Measurements from ENCODE around the gene INTS1. TPM values are rescaled to one million over a fixed set of nuclear protein-coding genes. Genes with fewer than 3 reads are reported as not detected.

The INTS1 gene
- total RNA-seq, 1 experiment from 2014 or later, result 122 TPM

DNA sequence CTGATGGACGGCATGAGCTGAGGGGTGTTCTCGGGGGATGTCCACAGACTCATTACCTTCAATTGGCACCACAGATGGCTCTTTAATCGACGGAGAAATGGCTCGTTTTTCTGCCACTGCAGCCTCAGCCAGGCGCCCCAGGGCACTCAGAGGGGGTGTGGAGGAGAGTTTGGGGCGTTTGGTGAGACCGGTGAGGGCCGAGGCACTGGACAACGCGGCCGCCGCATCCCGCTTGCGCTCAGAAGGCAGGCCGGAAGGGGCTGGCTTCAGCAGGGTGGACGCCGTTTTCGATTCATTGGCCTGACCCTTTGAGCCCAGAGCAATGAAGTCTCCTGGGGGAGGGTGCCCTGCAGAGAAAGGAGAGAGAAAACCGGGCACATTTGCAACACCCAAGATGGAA is 1.3 kb downstream of the INTS1 start:
- H3K27me3 ChIP-seq (replicated peaks; ENCODE audit: control insufficient read depth, insufficient read depth, low read length), result no peaks in the 10 kb centered on the region
- BruUV-seq (replicated peaks), result no TSS peak
- H3K4me1 ChIP-seq, result peaks cover 21% of the 10 kb centered on the region
- TF ChIP-seq, protein P1, sequence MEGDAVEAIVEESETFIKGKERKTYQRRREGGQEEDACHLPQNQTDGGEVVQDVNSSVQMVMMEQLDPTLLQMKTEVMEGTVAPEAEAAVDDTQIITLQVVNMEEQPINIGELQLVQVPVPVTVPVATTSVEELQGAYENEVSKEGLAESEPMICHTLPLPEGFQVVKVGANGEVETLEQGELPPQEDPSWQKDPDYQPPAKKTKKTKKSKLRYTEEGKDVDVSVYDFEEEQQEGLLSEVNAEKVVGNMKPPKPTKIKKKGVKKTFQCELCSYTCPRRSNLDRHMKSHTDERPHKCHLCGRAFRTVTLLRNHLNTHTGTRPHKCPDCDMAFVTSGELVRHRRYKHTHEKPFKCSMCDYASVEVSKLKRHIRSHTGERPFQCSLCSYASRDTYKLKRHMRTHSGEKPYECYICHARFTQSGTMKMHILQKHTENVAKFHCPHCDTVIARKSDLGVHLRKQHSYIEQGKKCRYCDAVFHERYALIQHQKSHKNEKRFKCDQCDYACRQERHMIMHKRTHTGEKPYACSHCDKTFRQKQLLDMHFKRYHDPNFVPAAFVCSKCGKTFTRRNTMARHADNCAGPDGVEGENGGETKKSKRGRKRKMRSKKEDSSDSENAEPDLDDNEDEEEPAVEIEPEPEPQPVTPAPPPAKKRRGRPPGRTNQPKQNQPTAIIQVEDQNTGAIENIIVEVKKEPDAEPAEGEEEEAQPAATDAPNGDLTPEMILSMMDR (IDR thresholded peaks at IDR 0.05; ENCODE audit: insufficient read depth in 1 of 2, low read depth in 1 of 2, low read length in 1 of 2, severe bottlenecking in 1 of 2, unreplicated experiment in 1 of 2), result no peak
- Mint-ChIP-seq H3K36me3 (ENCODE audit: insufficient read depth, unreplicated experiment) (peaks cover 52% of the 10 kb centered on the region), H3K4me3 (ENCODE audit: unreplicated experiment) (peak overlapping the region; percentile 88), H3K27ac (ENCODE audit: unreplicated experiment) (peak overlapping the region; percentile 91), H3K4me1 (ENCODE audit: low read depth, unreplicated experiment) (peaks cover 10% of the 10 kb centered on the region), H3K9me3 (ENCODE audit: unreplicated experiment) (no peaks in the 10 kb centered on the region), H3K27me3 (ENCODE audit: insufficient read depth, unreplicated experiment) (no peaks in the 10 kb centered on the region)
- peaks cover 5% of the 10 kb centered on the region for H3K36me3 ChIP-seq (ENCODE audit: control insufficient read depth, insufficient read depth, low read length)
- intact Hi-C loops (cut with micrococcal nuclease; ENCODE audit: unreplicated experiment), result no loop called here
- peak overlapping the region; percentile 100 for H3K4me3 ChIP-seq (ENCODE audit: low read depth, low read length)
- no peak for DNase-seq
- ChIA-PET CTCF (no interaction called here), POLR2A (no interaction called here)
- H3K9me3 ChIP-seq, result no peaks in the 10 kb centered on the region

DNA sequence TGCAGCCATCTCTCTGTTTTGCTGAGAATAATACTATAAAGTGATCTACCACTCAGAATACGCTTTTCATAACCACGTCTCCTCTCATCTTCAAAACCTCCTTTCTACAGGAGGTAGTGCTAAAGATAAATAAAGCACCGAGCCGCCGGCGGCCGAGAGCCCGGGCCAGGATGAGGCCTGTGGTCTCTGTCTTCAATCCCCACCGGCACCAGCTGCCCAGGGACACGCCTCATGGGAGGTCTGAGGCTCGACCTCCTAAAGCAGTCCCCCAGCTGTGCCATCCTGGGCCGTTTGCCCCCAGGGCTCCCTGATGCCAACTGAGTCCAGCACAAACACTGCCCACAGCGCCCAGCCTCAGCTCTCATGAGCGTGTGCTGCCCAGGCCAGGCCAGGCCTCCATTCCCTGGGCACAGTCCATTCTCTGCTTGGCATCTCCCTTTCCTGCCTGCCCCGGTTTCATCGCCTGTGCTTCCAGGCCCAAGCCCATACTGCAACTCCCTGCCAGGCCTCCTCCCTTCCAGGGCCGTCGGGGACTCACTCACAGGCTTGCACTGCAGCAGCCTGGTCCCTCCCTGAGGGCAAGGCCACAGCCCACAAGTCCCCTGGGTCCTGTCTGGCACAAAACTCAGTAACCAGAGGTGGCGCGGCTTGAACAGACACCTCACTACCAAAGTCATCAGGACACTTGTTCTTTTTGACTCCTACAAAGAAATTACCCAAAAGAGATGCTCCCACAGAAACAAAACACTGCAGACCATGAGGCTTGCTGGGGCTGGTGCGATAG is 2.5 kb downstream of the INTS1 start:
- H3K36me3 Mint-ChIP-seq (ENCODE audit: insufficient read depth, unreplicated experiment), result peaks cover 53% of the 10 kb centered on the region
- POLR2A ChIA-PET, result no interaction called here
- H3K4me3 Mint-ChIP-seq (ENCODE audit: unreplicated experiment), result peak overlapping the region; percentile 88
- no peaks in the 10 kb centered on the region for H3K9me3 Mint-ChIP-seq (ENCODE audit: unreplicated experiment)
- TF ChIP-seq, protein P1 (IDR thresholded peaks at IDR 0.05; ENCODE audit: insufficient read depth in 1 of 2, low read depth in 1 of 2, low read length in 1 of 2, severe bottlenecking in 1 of 2, unreplicated experiment in 1 of 2), result no peak
- no peaks in the 10 kb centered on the region for H3K27me3 Mint-ChIP-seq (ENCODE audit: insufficient read depth, unreplicated experiment)
- no peak for DNase-seq
- Histone ChIP-seq H3K9me3 (no peaks in the 10 kb centered on the region), H3K36me3 (ENCODE audit: control insufficient read depth, insufficient read depth, low read length) (peaks cover 5% of the 10 kb centered on the region), H3K4me3 (ENCODE audit: low read depth, low read length) (no peak overlapping the region), H3K4me1 (peaks cover 12% of the 10 kb centered on the region), H3K27me3 (replicated peaks; ENCODE audit: control insufficient read depth, insufficient read depth, low read length) (no peaks in the 10 kb centered on the region)
- no peak overlapping the region for H3K27ac Mint-ChIP-seq (ENCODE audit: unreplicated experiment)
- CTCF ChIA-PET, result no interaction called here
- H3K4me1 Mint-ChIP-seq (ENCODE audit: low read depth, unreplicated experiment), result peaks cover 4% of the 10 kb centered on the region
- BruUV-seq (replicated peaks), result no TSS peak
- intact Hi-C loops (cut with micrococcal nuclease; ENCODE audit: unreplicated experiment), result no loop called here

DNA sequence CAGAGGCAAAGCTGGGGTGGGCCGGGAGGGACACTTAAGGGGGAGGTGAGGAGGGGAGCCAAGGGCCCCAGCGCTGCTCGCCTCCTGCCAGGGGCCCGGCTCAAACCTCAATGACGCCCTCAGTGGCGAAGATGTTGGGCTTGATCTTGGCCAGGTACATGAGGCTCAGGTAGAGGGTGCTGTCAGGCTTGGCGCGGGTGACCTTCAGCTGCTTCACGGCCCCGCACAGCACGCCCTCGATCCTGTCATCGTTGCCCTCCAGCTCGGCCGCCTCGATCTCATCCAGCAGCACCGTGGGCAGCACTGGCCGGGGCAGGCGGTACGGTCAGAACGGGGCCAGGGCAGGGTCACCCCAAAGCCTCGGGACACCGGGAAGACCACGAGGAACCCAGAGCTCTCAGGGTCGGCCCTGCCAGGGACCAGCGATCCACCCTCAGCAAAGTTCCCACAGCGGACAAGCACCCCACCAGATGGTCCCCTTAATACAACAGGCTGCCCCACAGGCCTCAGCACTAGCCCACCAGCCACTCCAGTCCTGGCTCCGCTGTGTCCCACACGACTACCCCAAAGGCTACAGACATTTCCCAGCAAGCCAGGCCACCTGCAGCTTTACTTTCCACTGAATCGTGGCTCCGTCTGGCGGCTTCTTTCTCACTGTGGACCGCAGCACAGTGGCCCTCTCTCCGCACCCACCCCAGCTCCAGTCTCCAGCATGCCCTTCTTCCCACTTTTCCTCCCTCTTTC is 4.0 kb downstream of the INTS1 start:
- CTCF ChIA-PET, result no interaction called here
- intact Hi-C loops (cut with micrococcal nuclease; ENCODE audit: unreplicated experiment), result no loop called here
- TF ChIP-seq, protein P1 (IDR thresholded peaks at IDR 0.05; ENCODE audit: insufficient read depth in 1 of 2, low read depth in 1 of 2, low read length in 1 of 2, severe bottlenecking in 1 of 2, unreplicated experiment in 1 of 2), result no peak
- Mint-ChIP-seq H3K4me3 (ENCODE audit: unreplicated experiment) (no peak overlapping the region), H3K36me3 (ENCODE audit: insufficient read depth, unreplicated experiment) (peaks cover 59% of the 10 kb centered on the region), H3K4me1 (ENCODE audit: low read depth, unreplicated experiment) (no peaks in the 10 kb centered on the region), H3K27me3 (ENCODE audit: insufficient read depth, unreplicated experiment) (no peaks in the 10 kb centered on the region), H3K27ac (ENCODE audit: unreplicated experiment) (no peak overlapping the region), H3K9me3 (ENCODE audit: unreplicated experiment) (no peaks in the 10 kb centered on the region)
- Histone ChIP-seq H3K36me3 (ENCODE audit: control insufficient read depth, insufficient read depth, low read length) (peaks cover 5% of the 10 kb centered on the region), H3K9me3 (no peaks in the 10 kb centered on the region), H3K27me3 (replicated peaks; ENCODE audit: control insufficient read depth, insufficient read depth, low read length) (no peaks in the 10 kb centered on the region), H3K4me3 (ENCODE audit: low read depth, low read length) (no peak overlapping the region), H3K4me1 (peaks cover 4% of the 10 kb centered on the region; the same call in 1 of the 2 replicates)
- no peak for DNase-seq
- POLR2A ChIA-PET, result interaction anchor here (0.9 kb wide), 1 partner anchor 55 kb away, joined by 3 read pairs; no protein-coding TSS in a partner anchor
- BruUV-seq (replicated peaks), result no TSS peak
